Measurements from ENCODE around the gene PITPNC1. TPM values are rescaled to one million over a fixed set of nuclear protein-coding genes. Genes with fewer than 3 reads are reported as not detected.

The PITPNC1 gene
- total RNA-seq, 1 donor from 2014 or later = 23.7 TPM

DNA sequence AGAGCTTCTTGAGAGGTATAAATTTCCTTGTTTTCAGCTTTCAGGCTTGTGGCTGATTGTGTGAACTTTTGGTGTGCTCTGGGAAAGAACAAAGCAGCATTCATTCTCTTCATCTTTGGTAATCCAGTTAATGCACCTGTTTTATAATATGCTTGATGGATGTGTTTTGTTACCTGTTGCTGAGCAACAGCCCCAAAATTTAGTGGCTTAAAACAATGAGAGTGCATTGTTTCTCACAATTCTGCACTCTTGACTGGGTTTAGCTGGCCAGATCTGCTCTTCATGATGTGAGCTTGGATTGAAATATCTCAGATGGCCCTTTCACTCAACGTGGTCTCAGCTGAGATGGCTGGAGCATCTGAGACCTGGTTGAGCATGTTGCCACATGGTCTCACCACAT, 281.9 kb downstream of the PITPNC1 start:
- ATAC-seq = no peak
- Histone ChIP-seq H3K27ac (no peak overlapping the region), H3K27me3 (ENCODE audit: low read depth) (no peaks in the 10 kb centered on the region), H3K4me1 (no peaks in the 10 kb centered on the region), H3K36me3 (no peaks in the 10 kb centered on the region), H3K4me3 (no peak overlapping the region), H3K9me3 (no peaks in the 10 kb centered on the region)
- intact Hi-C loops (cut with DNase I) = no loop called here
- TF ChIP-seq, protein P1, sequence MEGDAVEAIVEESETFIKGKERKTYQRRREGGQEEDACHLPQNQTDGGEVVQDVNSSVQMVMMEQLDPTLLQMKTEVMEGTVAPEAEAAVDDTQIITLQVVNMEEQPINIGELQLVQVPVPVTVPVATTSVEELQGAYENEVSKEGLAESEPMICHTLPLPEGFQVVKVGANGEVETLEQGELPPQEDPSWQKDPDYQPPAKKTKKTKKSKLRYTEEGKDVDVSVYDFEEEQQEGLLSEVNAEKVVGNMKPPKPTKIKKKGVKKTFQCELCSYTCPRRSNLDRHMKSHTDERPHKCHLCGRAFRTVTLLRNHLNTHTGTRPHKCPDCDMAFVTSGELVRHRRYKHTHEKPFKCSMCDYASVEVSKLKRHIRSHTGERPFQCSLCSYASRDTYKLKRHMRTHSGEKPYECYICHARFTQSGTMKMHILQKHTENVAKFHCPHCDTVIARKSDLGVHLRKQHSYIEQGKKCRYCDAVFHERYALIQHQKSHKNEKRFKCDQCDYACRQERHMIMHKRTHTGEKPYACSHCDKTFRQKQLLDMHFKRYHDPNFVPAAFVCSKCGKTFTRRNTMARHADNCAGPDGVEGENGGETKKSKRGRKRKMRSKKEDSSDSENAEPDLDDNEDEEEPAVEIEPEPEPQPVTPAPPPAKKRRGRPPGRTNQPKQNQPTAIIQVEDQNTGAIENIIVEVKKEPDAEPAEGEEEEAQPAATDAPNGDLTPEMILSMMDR (IDR thresholded peaks at IDR 0.05) = no peak
- DNase-seq = no peak

DNA sequence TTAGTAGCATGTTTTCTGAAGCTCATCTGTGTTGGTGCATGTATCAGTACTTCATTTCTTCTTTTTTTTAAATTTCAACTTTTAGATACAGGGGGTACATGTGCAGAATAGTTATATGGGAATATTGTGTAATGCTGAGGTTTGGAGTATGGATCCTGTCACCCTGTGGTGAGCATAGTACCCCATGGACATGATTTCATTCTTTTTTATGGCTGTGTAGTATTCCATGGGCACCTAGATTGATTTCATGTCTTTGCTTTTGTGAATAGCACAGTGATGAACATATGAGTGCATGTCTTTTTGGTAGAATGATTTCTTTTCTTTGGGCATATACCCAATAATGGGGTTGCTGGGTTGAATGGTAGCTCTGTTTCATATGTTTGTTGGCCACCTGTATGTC, 285.6 kb downstream of the PITPNC1 start:
- no peak for ATAC-seq
- no peaks in the 10 kb centered on the region for H3K36me3 ChIP-seq
- intact Hi-C loops (cut with DNase I) = no loop called here

DNA sequence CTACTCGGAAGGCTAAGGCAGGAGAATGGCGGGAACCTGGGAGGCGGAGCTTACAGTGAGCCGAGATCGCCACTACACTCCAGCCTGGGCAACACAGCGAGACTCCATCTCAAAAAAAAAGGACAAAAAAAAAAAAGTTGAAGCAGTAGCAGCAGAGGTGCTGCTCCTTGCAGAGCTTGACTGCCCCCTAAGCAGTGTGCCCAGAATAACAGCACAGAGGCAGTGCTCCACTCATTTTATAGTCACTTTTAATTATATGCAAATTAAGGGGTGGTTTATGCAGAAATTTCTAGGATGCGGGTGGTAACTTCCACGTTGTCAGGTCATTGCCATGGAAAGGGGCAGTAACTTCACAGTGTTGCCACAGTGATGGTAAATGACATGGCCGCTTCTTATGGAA, 286.4 kb downstream of the PITPNC1 start:
- H3K4me1 ChIP-seq = no peaks in the 10 kb centered on the region
- H3K27me3 ChIP-seq (ENCODE audit: low read depth) = no peaks in the 10 kb centered on the region
- intact Hi-C loops (cut with DNase I) = no loop called here
- TF ChIP-seq, protein P1 (IDR thresholded peaks at IDR 0.05) = no peak
- ATAC-seq = no peak
- H3K9me3 ChIP-seq = no peaks in the 10 kb centered on the region
- no peak overlapping the region for H3K4me3 ChIP-seq
- H3K27ac ChIP-seq = no peak overlapping the region
- DNase-seq = no peak
- no peaks in the 10 kb centered on the region for H3K36me3 ChIP-seq

More for the DNA sequence above, 285.6 kb downstream of the PITPNC1 start:
- Histone ChIP-seq H3K27ac (no peak overlapping the region), H3K4me1 (no peaks in the 10 kb centered on the region), H3K4me3 (no peak overlapping the region), H3K27me3 (ENCODE audit: low read depth) (no peaks in the 10 kb centered on the region), H3K9me3 (no peaks in the 10 kb centered on the region)
- no peak for DNase-seq
- TF ChIP-seq, protein P1 (IDR thresholded peaks at IDR 0.05) = no peak

DNA sequence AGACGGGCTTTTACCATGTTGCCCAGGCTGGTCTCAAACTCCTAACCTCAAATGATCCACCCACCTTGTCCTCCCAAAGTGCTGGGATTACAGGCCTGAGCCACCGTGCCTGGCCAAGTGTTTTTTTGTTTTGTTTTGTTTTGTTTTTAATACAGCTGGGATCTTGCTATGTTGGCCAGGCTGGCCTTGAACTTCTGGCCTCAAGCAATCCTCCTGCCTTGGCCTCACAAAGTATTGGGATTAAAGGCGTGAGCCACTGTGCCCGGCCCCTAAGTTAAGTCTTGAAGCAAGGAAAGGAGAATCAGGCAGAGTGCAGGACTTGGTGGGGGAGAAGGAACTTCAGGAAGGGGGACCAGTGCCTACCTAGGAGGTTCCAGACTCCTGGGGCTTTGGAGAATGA, 288.9 kb downstream of the PITPNC1 start:
- Histone ChIP-seq H3K4me1 (no peaks in the 10 kb centered on the region), H3K27me3 (ENCODE audit: low read depth) (no peaks in the 10 kb centered on the region), H3K27ac (no peak overlapping the region), H3K36me3 (peaks cover 12% of the 10 kb centered on the region), H3K9me3 (no peaks in the 10 kb centered on the region), H3K4me3 (no peak overlapping the region)
- no peak for DNase-seq
- TF ChIP-seq, protein P1 (IDR thresholded peaks at IDR 0.05) = no peak
- intact Hi-C loops (cut with DNase I) = no loop called here
- ATAC-seq = no peak

DNA sequence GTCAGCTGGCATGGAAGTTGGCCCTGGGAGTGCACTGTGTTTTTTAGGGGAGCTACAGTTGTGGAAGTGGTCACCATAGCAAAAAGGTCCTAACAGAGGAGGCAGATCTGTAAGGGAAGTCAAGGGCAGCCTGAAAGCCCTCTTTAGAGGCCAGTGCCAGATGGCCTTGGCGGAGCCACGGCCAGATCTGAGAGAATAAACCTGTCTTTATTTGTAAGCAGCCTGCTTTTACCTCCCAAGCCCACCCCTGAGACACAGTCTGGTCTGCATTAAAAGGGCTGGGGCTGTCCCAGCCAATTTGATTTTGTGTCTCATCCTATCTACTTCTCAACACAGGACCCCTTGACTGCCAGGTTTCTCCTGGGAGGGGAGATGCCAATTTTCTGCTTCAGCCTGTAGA, 289.6 kb downstream of the PITPNC1 start:
- Histone ChIP-seq H3K27me3 (ENCODE audit: low read depth) (no peaks in the 10 kb centered on the region), H3K9me3 (no peaks in the 10 kb centered on the region), H3K36me3 (peaks cover 12% of the 10 kb centered on the region), H3K4me1 (no peaks in the 10 kb centered on the region), H3K4me3 (no peak overlapping the region), H3K27ac (no peak overlapping the region)
- intact Hi-C loops (cut with DNase I) = no loop called here
- TF ChIP-seq, protein P1 (IDR thresholded peaks at IDR 0.05) = no peak
- DNase-seq (no peak), ATAC-seq (no peak)

DNA sequence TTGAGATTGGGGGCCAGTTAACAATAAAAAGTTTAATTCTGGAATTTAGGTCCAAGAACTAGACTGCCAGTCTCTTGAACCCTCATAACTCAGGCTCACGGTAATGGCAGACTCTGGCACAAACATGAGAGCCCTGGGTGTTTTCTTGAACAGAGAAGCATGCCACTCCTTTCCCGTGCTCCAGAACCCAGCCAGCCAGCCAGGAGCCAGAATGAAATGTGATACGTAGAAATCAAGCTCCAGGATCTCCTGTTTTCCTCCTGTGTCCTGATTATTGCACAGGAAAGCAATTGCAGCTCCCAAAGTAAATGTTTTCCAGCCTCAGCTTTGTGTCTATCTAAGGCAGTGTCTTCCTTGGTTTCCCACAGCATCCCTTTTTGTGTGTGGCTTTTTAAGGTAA, 294.4 kb downstream of the PITPNC1 start:
- Histone ChIP-seq H3K36me3 (peaks cover 14% of the 10 kb centered on the region), H3K9me3 (no peaks in the 10 kb centered on the region), H3K27ac (no peak overlapping the region), H3K4me3 (no peak overlapping the region), H3K27me3 (ENCODE audit: low read depth) (no peaks in the 10 kb centered on the region), H3K4me1 (no peaks in the 10 kb centered on the region)
- intact Hi-C loops (cut with DNase I) = no loop called here
- DNase-seq (no peak), ATAC-seq (no peak)
- TF ChIP-seq, protein P1 (IDR thresholded peaks at IDR 0.05) = no peak
